NB4 (cell line): ENCODE data around the gene SYCP2.
"Not testable (repeated sequence)": the region's sequence is repeated elsewhere in the genome, so short reads cannot be mapped to it uniquely, and the experiment has no call there.

Source experiments
- DNase-seq: peaks from one replicate; pipeline ENCODE4 v3.0.0; 2010; ENCODE audit warnings: low read depth
- H3K4me3 ChIP-seq: one replicate; pipeline ENCODE4 v1.5.1; 2011; ENCODE audit warnings: mild to moderate bottlenecking, low read depth, low read length, moderate library complexity
- CTCF ChIP-seq: IDR thresholded peaks from one replicate; pipeline ENCODE4 v1.5.1; 2012; ENCODE audit warnings: low read depth, low read length
- MAX ChIP-seq: IDR thresholded peaks from 2 replicates; pipeline ENCODE4 v1.6.1; 2011; ENCODE audit warnings: low read depth, low read length
- MYC ChIP-seq: IDR thresholded peaks from 2 replicates; pipeline ENCODE4 v1.6.1; 2011; ENCODE audit warnings: low read depth, low read length
- POLR2A ChIP-seq: IDR thresholded peaks from 2 replicates; pipeline ENCODE4 v1.6.1; 2011; ENCODE audit warnings: mild to moderate bottlenecking; ENCODE audit not compliant: insufficient read length; ENCODE audit errors: extremely low read depth

Gene SYCP2

GRCh38 chr20:59891581-59891980 is 41.9 kb downstream of the SYCP2 start:
- H3K4me3 ChIP-seq = no peak overlapping the region
- no peak for DNase-seq
- no peak for TF ChIP-seq POLR2A
- TF ChIP-seq MAX = no peak
- no peak for TF ChIP-seq CTCF
- TF ChIP-seq MYC = no peak

- not testable (repeated sequence) for H3K4me3 ChIP-seq, DNase-seq
These were observed 43.4 kb downstream of the SYCP2 start for GRCh38 chr20:59890035-59890434.

GRCh38 chr20:59888050-59888449 is 45.4 kb downstream of the SYCP2 start:
- H3K4me3 ChIP-seq = no peak overlapping the region
- DNase-seq = no peak
- TF ChIP-seq MYC (no peak), POLR2A (no peak), MAX (no peak), CTCF (no peak)

- no peak for DNase-seq
- no peak for TF ChIP-seq MYC
- no peak for TF ChIP-seq MAX
- no peak for TF ChIP-seq CTCF
- no peak for TF ChIP-seq POLR2A
These were observed 48.9 kb downstream of the SYCP2 start for GRCh38 chr20:59884494-59884893.

GRCh38 chr20:59880198-59880597 is 53.2 kb downstream of the SYCP2 start:
- TF ChIP-seq MYC (no peak), MAX (no peak), POLR2A (no peak), CTCF (no peak)
- DNase-seq = no peak
- no peak overlapping the region for H3K4me3 ChIP-seq

More at GRCh38 chr20:59884494-59884893, 48.9 kb downstream of the SYCP2 start:
- H3K4me3 ChIP-seq = no peak overlapping the region

GRCh38 chr20:59873409-59873808 is 60.0 kb downstream of the SYCP2 start:
- peak; percentile 3 for DNase-seq
- no peak for TF ChIP-seq MAX
- no peak for TF ChIP-seq CTCF
- TF ChIP-seq MYC = no peak
- TF ChIP-seq POLR2A = no peak
- H3K4me3 ChIP-seq = no peak overlapping the region
